ENCODE data around the gene COL4A5. TPM values are rescaled to one million over a fixed set of nuclear protein-coding genes. Genes with fewer than 3 reads are reported as not detected.
A peak's percentile ranks its signal among the peaks of the same experiment; 100 is the strongest.
"Not testable (repeated sequence)": the region's sequence is repeated elsewhere in the genome, so short reads cannot be mapped to it uniquely, and the experiment has no call there.

COL4A5 gene
- total RNA-seq, 1 donor from 2014 or later: 48.4 TPM

DNA sequence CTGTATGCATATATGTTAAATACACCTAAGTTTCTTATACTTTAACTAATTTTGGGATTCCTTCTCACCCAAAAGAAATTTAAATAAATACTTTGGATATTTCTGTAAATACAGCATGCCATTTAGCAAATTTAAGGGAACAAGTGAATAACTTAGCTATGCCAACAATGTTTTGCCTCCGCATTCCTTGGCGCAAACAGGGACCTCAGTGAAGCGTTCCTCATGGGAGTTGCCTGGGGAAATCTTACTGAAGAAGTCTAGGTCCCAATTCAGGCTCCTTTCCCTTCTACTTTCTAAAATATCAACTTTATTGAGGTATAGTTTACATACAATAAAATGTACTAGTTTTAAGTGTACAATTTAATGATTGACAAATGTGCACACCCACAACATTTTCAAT is 25.0 kb downstream of the COL4A5 start:
- TF ChIP-seq, protein P1, sequence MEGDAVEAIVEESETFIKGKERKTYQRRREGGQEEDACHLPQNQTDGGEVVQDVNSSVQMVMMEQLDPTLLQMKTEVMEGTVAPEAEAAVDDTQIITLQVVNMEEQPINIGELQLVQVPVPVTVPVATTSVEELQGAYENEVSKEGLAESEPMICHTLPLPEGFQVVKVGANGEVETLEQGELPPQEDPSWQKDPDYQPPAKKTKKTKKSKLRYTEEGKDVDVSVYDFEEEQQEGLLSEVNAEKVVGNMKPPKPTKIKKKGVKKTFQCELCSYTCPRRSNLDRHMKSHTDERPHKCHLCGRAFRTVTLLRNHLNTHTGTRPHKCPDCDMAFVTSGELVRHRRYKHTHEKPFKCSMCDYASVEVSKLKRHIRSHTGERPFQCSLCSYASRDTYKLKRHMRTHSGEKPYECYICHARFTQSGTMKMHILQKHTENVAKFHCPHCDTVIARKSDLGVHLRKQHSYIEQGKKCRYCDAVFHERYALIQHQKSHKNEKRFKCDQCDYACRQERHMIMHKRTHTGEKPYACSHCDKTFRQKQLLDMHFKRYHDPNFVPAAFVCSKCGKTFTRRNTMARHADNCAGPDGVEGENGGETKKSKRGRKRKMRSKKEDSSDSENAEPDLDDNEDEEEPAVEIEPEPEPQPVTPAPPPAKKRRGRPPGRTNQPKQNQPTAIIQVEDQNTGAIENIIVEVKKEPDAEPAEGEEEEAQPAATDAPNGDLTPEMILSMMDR (IDR thresholded peaks at IDR 0.05; ENCODE audit: insufficient read depth, low read length, severe bottlenecking): no peak
- DNase-seq (ENCODE audit: low read depth) (no peak), FAIRE-seq (no peak)
- Histone ChIP-seq H3K36me3 (ENCODE audit: control insufficient read depth, insufficient read depth, low read length) (no peaks in the 10 kb centered on the region), H3K4me3 (ENCODE audit: low read depth, low read length) (no peak overlapping the region), H3K27me3 (ENCODE audit: control insufficient read depth, insufficient read depth, low read length) (no peaks in the 10 kb centered on the region)

DNA sequence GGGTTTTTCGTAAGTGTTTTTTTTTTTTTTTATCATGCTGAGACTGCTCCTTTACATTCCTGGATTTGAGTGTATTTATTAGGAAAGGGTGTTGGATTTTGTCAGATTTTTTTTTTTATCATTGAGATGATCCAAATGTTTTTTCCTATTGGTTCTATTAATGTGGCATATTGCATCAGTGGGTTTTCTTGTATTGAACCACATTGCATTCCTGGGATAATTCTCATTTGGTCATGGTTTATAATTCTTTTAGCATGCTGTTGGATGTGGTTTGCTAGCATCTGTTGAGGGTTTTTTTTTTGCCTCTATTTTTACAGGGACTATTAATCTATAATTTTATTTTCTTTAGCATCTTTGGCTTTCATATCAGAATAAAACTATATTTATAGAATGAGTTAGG is 28.8 kb downstream of the COL4A5 start:
- DNase-seq (ENCODE audit: low read depth): no peak
- no peak for FAIRE-seq
- Histone ChIP-seq H3K27me3 (ENCODE audit: control insufficient read depth, insufficient read depth, low read length) (no peaks in the 10 kb centered on the region), H3K4me3 (ENCODE audit: low read depth, low read length) (no peak overlapping the region), H3K36me3 (ENCODE audit: control insufficient read depth, insufficient read depth, low read length) (no peaks in the 10 kb centered on the region)
- TF ChIP-seq, protein P1 (IDR thresholded peaks at IDR 0.05; ENCODE audit: insufficient read depth, low read length, severe bottlenecking): no peak

DNA sequence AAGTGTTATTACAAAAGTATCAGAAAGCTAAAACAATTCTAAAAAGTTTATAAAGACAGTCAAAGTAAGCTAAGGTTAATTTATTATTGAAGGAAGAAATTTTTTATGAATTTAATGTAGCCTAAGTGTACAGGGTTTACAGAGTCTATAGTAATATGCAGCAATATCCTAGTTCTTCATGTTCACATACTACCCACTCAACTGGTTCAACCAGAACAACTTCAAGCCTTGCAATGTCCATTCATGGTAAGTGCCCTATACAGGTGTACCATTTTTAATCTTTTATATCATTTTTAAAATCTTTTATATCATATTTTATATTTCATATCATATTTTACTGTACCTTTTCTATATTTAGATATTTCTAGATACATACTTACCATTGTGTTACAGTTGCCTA is 34.3 kb downstream of the COL4A5 start:
- no peak for FAIRE-seq

DNA sequence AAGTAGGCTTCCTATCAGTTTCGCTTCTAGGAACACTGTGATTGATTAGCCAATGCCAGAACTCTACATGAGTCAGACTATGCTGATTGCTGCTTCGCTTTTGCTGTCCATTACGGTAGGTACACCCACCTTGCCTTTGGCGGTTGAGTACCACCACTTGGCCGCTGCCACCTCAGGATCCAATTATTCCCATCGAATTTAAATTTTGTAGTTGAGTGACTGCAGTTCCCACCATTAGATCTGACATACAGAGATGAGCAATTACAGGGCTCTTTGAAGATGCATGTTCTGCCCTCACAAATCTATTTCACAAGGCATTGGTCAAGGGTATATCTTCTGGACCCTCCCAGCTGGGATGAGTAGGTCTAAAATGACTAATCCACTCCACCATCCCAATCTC is 41.9 kb downstream of the COL4A5 start:
- not testable (repeated sequence) for H3K27me3 ChIP-seq (ENCODE audit: control insufficient read depth, insufficient read depth, low read length); H3K36me3 ChIP-seq (ENCODE audit: control insufficient read depth, insufficient read depth, low read length); FAIRE-seq; DNase-seq (ENCODE audit: low read depth); H3K4me3 ChIP-seq (ENCODE audit: low read depth, low read length)

More for the DNA sequence above, 34.3 kb downstream of the COL4A5 start:
- Histone ChIP-seq H3K4me3 (ENCODE audit: low read depth, low read length) (no peak overlapping the region), H3K36me3 (ENCODE audit: control insufficient read depth, insufficient read depth, low read length) (peaks cover 2% of the 10 kb centered on the region), H3K27me3 (ENCODE audit: control insufficient read depth, insufficient read depth, low read length) (no peaks in the 10 kb centered on the region)
- peak; percentile 1 for DNase-seq (ENCODE audit: low read depth)
- TF ChIP-seq, protein P1 (IDR thresholded peaks at IDR 0.05; ENCODE audit: insufficient read depth, low read length, severe bottlenecking): no peak

DNA sequence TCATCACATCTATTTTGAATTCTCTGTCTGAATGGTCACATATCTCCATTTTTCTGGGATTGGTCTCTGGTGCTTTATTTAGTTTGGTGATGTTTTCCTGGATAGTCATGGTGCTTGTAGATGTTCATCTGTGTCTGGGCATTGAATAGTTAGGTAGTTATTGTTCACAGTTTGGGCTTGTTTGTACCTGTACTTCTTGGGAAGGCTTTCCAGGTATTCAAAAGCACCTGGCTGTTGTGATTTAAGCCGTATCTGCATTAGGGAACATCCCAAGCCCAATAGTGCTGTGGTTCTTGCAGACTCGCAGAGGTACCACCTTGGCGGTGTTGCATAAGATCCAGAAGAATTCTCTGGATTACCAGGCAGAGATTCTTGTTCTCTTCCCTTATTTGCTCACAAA is 44.6 kb downstream of the COL4A5 start:
- peak; percentile 66 for DNase-seq (ENCODE audit: low read depth)
- FAIRE-seq: no peak
- no peaks in the 10 kb centered on the region for H3K36me3 ChIP-seq (ENCODE audit: control insufficient read depth, insufficient read depth, low read length)
- no peak overlapping the region for H3K4me3 ChIP-seq (ENCODE audit: low read depth, low read length)
- H3K27me3 ChIP-seq (ENCODE audit: control insufficient read depth, insufficient read depth, low read length): no peaks in the 10 kb centered on the region
- TF ChIP-seq, protein P1 (IDR thresholded peaks at IDR 0.05; ENCODE audit: insufficient read depth, low read length, severe bottlenecking): no peak

DNA sequence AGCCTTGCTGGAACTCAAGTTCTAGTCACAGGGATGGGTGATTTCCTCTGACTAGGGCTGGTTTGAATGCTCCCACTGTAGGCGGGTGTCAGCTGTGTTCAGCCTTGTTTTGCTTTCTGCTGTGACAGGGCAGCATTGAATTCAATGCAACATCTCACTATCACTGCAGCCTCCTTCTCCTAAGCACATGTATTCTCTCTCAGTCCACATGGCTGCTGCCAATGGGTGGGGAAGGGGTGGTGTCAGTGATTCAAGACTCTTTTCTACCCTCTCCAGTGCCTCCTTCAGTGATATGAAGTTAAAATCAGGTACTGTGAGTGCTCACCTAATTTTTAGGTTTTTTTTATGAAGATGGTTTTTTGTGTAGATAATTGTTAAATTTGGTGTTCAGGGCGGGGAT is 46.3 kb downstream of the COL4A5 start:
- H3K4me3 ChIP-seq (ENCODE audit: low read depth, low read length): no peak overlapping the region
- H3K36me3 ChIP-seq (ENCODE audit: control insufficient read depth, insufficient read depth, low read length): no peaks in the 10 kb centered on the region
- H3K27me3 ChIP-seq (ENCODE audit: control insufficient read depth, insufficient read depth, low read length): no peaks in the 10 kb centered on the region
- no peak for DNase-seq (ENCODE audit: low read depth)
- TF ChIP-seq, protein P1 (IDR thresholded peaks at IDR 0.05; ENCODE audit: insufficient read depth, low read length, severe bottlenecking): no peak
- no peak for FAIRE-seq
